ENCODE results near the gene PRSS8.
"Not testable (repeated sequence)": the region's sequence is repeated elsewhere in the genome, so short reads cannot be mapped to it uniquely, and the experiment has no call there.

The PRSS8 gene

DNA sequence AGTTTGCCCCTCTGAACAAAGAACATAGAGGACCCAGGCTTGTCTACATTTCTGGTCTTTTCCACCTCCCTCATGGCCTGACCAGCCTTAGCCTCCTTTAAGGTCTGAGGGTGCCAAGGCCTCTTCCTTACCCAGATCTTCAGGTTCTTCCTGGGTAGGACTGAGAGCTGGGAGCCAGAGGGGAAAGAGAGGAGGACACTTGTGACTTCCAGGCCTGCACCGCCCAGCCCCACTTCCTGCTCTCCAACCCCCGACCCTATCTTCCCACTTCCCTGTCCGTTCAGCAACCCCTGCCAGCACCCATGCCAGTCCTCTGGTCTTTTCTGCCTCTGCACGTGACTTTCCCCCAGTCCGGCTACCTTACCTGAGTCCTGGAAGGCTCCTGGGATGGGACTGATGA lies 13.8 kb upstream of the PRSS8 start:
- TF ChIP-seq, protein P1, sequence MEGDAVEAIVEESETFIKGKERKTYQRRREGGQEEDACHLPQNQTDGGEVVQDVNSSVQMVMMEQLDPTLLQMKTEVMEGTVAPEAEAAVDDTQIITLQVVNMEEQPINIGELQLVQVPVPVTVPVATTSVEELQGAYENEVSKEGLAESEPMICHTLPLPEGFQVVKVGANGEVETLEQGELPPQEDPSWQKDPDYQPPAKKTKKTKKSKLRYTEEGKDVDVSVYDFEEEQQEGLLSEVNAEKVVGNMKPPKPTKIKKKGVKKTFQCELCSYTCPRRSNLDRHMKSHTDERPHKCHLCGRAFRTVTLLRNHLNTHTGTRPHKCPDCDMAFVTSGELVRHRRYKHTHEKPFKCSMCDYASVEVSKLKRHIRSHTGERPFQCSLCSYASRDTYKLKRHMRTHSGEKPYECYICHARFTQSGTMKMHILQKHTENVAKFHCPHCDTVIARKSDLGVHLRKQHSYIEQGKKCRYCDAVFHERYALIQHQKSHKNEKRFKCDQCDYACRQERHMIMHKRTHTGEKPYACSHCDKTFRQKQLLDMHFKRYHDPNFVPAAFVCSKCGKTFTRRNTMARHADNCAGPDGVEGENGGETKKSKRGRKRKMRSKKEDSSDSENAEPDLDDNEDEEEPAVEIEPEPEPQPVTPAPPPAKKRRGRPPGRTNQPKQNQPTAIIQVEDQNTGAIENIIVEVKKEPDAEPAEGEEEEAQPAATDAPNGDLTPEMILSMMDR (IDR thresholded peaks at IDR 0.05; ENCODE audit: insufficient read depth, low read depth, low read length, missing control alignments) = no peak
- no peak for DNase-seq (ENCODE audit: low read depth)
- H3K4me3 ChIP-seq (ENCODE audit: low read depth, low read length) = no peak overlapping the region

DNA sequence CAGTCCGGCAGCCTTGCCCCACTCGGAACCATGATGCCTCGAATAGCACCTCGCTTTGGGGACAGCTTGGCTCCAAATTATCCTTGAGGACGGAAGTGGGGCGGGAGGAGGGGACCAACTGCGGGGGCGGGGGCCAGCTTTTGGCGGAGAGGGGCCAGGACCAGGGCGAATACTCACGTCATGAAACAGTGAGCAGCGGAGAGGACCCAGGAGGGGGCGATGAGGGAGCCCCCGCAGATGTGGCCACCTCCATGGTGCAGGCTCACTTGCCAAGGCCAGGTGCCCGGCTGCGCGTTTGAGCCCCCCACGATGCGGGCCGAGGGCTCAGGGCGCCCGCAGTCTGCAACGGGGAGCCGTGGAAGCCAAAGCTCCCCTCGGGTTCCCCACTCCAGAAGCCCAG lies 13.4 kb upstream of the PRSS8 start:
- H3K4me3 ChIP-seq (ENCODE audit: low read depth, low read length) = no peak overlapping the region
- TF ChIP-seq, protein P1 (IDR thresholded peaks at IDR 0.05; ENCODE audit: insufficient read depth, low read depth, low read length, missing control alignments) = no peak
- DNase-seq (ENCODE audit: low read depth) = no peak

DNA sequence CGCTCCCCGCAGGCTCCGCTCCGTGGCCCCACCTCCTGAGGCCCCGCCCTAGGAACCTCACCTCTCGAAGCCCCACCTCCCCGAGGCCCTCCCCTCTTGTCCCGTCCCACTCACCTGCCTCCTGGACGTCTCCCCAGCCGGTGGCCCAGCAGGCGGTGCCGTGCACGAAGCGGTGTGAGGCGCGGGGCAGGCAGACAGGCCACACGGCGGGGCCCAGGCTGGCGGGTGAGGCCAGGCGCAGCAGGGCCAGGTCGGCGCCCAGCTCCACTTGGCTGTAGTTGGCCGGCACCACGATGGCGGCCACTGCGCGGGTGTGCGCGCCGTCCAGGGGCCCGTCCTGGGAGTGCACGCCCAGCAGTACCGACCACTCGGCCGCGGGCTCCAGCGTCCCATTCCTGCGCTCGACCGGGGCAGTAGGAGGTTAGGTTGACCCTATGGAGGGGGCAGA lies 12.8 kb upstream of the PRSS8 start:
- no peak overlapping the region for H3K4me3 ChIP-seq (ENCODE audit: low read depth, low read length)
- TF ChIP-seq, protein P1 (IDR thresholded peaks at IDR 0.05; ENCODE audit: insufficient read depth, low read depth, low read length, missing control alignments) = no peak
- DNase-seq (ENCODE audit: low read depth) = no peak

DNA sequence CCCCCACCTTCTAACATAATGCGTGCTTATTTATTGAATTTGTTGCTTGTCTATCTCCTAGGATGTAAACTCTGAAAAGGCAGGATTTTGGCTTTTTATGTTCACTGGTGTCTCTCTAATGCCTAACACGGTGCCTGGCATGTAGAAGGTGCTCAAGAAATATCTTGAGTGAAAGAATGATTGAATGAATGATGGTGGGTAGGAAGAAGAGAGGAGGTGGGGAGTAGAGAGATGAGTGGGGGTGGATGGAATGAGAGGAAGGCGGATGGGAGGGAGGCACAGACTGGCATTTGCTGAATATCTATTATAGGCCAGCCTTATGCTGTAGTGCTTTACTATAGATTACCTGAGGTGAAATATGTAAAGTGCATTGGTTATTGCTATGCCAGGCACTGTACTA lies 12.0 kb upstream of the PRSS8 start:
- TF ChIP-seq, protein P1 (IDR thresholded peaks at IDR 0.05; ENCODE audit: insufficient read depth, low read depth, low read length, missing control alignments) = no peak
- no peak overlapping the region for H3K4me3 ChIP-seq (ENCODE audit: low read depth, low read length)
- DNase-seq (ENCODE audit: low read depth) = no peak

DNA sequence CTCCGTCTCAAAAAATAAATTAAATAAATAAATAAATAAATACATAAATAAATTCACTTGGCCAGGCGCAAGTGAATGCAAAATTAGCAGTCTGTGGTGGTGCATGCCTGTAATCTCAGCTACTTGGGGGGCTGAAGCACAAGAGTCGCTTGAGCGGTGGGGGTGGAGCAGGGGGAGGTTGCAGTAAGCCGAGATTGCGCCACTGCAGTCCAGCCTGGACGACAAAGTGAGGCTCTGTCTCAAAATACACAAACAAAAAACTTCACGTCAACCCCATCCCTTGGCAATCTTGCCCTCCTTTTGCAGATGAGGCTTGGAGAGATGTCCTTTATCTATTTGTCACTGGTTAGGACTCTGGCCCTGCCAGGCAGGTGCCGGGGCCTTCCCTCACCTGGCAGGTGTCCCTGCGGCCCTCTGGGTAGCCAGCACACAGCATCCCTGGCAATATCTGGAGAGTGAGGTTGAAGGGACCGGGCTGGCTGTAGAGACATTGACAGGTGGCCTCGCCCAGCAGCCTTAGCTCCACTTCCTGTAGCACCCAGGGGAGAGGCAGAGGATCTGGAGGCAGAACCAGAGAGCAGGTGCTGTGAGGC lies 10.0 kb upstream of the PRSS8 start:
- no peak overlapping the region for H3K4me3 ChIP-seq (ENCODE audit: low read depth, low read length)
- DNase-seq (ENCODE audit: low read depth) = no peak
- TF ChIP-seq, protein P1 (IDR thresholded peaks at IDR 0.05; ENCODE audit: insufficient read depth, low read depth, low read length, missing control alignments) = no peak

DNA sequence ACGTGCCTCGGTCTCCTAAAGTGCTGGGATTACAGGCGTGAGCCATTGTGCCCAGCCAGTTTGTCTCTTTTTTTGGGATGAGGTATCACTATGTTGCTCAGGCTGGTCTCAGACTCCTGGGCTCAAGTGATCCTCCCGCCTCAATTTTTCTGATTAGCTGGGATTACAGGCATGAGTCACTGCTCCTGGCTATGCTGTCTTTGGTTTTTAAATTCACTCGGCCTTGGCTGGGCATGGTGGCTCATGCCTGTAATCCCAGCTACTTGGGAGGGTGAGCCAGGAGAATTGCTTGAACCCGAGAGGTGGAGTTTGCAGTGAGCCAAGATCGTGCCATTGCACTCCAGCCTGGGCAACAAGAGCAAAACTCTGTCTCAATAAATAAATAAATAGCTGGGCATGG lies 8.9 kb upstream of the PRSS8 start:
- H3K4me3 ChIP-seq (ENCODE audit: low read depth, low read length); DNase-seq (ENCODE audit: low read depth): not testable (repeated sequence)

DNA sequence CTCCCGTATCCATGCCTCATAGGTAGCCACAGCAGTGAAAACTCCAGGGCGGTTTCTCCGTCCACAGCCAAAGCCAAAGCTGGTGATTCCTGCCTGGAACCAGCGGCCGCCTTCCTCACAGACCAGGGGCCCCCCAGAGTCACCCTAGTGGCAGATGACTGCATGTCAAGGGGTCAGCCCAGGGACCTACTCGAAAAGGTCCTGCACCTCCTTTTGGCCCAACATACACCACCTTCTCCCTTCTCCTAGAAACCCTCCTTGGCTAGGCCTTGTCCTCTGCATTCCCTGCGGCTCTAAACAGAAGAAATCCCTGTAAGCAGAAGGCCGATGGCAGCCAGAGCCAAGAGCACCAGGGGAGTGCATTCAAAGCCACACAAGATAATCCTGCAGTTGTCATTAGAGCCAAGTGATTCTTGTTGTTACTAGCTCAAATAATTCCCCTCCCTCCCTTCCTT lies 8.2 kb upstream of the PRSS8 start:
- no peak overlapping the region for H3K4me3 ChIP-seq (ENCODE audit: low read depth, low read length)
- DNase-seq (ENCODE audit: low read depth) = no peak
- TF ChIP-seq, protein P1 (IDR thresholded peaks at IDR 0.05; ENCODE audit: insufficient read depth, low read depth, low read length, missing control alignments) = no peak

Measured in GM12865 (cell line).